Brain pericyte (primary cell): ENCODE measurements around the gene DPYSL4.

Experiments
- DNase-seq: peaks from one replicate; pipeline ENCODE4 v3.0.0-alpha.2; 2012; ENCODE audit warnings: low read depth, low spot score

DPYSL4 gene

DNA sequence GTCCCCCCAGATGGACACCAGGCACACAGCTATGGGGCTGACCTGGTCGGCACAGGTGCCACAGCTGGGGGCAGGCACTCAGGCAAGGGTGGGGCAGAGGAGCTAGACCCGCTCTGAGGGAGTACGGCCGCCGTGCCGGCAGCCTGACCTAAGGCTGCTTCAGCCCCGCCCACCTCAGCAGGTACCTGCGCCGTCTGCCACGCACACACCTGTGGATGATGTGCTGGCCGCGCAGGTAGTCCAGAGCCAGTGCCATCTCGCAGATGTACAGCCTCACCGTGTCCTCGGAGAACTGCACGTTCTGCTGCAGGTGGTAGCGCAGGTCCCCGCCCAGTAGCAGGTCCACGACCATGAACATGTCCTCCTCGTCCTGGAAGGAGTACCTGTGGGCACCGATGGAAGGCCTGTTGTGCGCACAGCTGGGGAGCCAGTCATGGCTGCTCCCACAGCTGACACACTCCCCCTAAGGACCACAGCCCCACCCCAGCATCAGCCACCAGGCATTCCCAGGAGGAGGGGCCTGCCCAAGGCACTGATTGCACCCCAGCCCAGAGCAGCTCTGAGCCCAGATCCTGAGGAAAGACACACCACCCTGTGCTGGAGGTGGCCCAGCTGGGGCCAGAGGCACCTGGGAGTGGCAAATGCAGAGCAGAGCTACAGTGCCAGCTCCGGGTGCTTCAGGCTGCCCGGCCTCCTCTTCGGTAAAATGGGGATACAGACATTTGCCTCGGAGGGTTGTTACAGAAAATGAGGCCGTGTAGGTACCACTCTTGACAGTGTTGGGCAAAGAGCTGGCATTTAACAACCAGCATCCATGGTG lies 40.0 kb downstream of the DPYSL4 start:
- no peak for DNase-seq

DNA sequence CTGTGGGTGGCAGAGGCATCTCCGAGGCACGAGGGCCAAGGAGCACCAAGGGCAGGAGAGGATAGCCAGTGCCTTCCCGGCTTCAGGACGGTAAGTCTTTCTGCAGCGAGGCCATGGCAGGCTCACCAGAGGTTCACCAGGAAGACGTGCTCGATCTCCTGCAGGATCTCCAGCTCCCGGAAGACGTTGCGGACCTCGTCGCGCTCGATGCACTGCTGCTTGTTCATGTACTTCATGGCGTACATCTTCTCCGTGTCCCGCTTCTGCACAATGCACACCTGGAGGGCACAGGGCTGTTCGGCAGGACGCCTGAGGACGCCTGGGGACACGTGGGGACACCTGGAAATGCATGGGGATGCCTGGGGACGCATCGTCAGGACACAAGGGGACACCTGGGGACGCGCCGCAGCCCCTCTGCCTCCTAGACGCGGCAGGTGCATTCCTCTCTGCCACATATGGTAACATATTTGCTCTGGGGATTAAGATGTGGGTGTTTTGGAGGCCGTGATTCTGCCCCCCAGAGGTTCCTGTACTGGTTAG lies 41.2 kb downstream of the DPYSL4 start:
- DNase-seq: no peak

DNA sequence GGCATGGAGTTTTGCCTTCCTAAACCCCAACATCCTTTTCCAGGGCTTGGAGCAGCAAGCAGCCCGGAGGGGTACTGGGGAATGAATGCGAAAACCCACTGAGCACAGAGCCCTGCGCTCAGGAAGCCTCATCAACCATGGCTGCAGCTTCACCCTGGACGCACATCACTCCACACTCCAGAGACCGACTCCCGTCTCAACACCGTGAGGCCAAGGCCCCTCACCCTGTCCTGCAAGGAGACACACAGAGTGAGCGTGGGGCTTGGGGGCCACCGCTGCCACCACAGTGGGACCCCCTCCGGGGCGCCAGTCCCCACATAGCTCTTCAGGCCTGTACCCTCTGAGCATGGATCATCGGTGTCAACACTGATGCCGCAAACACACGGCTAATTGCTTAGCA lies 41.9 kb downstream of the DPYSL4 start:
- DNase-seq: no peak

DNA sequence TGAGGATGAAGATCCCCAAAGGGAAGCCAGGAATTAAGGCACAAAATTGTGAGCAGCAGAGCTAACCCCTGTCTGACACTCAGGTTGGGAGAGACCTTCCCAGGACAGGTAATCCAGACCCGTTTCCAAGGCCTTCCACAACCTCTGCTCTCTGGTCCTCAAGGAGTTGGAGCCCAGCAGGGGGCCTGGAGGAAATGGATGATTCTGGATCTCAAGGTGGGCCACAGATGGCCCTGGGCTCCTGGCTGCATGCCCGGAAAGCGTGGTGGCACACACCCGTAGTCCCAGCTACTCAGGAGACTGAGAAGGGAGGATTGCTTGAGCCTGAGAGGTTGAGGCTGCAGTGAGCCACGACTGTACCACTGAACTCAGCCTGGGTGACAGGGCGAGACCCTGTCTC lies 42.3 kb downstream of the DPYSL4 start:
- DNase-seq: no peak

- no peak for DNase-seq
These were observed 43.2 kb downstream of the DPYSL4 start for GRCh38 chr10:132229834-132230556.

DNA sequence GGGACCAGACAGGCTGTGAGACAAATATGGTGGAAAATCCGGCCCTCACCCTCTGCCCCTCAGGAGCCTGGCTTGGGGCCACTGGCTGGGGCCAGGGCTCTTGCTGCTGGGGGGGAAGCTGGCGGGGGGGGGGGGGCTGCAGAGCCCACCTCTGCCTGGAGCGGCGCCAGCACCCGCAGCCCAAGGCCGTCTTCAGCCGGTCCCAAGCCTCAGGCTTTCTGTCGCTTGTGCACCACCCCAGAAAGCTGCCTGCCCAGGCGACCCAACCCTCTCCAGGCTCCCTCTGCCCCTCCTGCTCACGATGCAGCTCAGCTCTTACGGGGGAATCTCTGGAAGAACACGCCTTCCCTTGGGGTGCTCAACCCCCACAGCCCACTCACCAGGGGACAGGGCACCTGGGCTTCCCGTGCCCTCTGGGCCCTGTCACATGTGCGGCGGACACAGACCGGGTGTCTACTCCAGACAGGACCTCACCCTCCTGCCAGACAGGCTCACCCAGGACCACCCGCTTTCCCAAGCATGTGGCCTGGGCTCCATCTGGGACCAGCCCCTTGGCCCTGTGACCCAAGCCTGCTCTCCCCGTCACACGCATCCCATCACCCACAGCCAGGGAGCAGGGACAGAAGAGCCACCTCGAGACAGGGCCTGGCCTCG lies 43.9 kb downstream of the DPYSL4 start:
- DNase-seq: no peak

GRCh38 chr10:132231656-132232022 lies 44.9 kb downstream of the DPYSL4 start:
- no peak for DNase-seq

- DNase-seq: no peak
These were observed 45.5 kb downstream of the DPYSL4 start for GRCh38 chr10:132232023-132232951.

DNA sequence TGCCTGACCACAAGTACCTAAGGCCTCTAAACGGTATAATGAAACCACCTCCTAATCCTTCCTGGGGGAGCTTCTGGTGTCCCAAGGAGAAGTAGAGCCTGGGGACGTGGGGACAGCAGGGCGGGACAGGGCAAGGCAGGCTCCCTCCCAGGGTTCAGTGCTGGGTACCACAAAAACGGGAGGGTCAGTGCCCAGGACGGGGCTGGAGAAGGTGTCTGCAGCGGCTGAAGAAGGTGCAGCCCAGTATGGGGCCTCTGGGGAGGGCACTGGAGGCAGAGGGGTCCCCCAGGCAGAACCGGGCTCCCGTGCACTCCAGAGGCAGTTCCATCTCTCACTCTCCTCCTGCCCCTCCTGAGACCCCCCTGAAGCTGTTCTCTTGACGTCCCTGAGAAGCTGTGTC lies 46.2 kb downstream of the DPYSL4 start:
- no peak for DNase-seq

DNA sequence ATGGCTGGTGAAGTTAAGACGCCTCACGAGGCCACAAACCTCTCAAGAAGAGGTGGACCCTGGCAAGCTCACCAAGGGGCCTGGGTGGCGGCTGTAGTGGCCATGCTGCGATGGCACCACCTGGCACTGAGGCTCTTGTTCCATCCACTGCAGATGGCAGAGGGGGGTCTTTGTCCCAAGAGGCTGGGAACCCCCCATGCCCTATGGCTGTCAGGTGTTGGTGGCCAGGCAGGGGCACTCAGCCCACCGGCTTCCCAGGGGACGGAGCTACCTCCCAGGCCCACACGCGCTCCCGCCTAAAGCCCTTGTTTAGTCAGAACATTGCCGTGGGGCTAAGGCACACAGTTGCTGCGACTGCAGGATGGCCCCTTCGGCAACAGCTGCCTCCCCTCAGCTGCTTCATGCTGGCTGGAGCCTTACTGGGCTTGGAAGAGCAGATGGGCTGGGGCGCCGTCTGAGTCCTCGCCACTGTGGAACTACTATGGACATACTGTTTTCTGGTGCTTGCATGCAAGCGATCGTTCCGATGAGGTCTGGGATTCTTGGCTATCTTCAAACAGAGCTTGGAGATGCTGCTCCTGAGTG lies 46.8 kb downstream of the DPYSL4 start:
- DNase-seq: no peak

GRCh38 chr10:132234860-132235259 lies 48.1 kb downstream of the DPYSL4 start:
- no peak for DNase-seq

GRCh38 chr10:132236161-132236560 lies 49.4 kb downstream of the DPYSL4 start:
- no peak for DNase-seq

DNA sequence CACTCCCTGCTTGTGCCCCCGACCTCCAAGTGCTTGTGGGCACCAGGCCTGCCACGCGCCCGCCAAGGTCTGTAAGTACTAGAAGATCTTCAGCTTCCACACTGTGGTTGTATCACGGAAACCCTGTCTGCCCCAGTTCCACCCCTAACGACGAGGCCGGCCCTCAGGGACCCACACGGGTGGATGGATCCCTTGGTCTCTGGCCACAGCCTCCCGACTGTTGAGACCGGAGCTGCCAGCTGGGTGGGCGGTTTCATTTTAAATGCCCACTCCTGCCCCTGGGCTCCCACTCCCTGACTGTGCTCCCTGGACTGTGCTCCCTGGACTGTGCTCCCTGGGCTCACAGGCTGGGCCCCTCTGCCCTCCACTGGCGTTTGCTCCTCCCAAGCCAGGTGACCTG lies 50.1 kb downstream of the DPYSL4 start:
- no peak for DNase-seq

DNA sequence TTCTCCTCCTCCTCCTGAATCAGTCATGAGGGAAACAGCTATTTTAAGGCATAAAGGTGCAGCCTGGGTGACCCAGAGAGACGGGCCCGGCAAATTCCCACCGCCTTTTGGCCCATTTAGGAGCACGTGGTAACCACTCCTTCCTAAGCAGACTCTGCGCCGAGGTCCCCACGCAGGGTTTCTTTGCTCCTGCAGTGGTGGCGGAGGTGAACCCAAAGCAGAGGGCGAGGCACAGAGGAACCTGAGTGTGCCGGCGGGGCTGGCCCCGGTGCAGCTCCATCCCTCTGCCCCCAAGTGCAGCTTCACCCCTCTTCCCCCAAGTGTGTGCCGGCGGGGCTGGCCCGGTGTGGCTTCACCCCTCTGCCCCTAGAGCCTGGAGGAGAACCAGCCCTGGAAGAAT lies 50.6 kb downstream of the DPYSL4 start:
- no peak for DNase-seq

DNA sequence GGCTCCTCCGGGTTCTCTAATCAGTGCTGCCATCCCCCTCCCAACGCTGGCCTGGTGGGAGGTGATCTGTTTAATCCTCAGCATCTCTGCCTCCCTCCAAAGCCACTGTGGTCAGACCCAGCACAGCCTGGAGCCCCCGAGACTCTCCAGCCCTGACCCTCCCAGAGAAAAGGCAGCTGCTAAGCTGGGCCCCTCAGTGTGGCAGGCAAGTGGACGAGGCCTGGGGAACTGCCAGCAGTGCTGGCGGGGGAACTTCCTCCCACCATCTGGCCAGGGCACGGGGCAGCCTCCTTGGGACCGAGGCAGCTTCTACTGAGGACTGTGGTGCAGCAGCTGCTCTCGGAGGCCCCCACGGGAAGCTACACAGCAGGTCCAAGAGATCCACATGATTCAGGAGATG lies 51.1 kb downstream of the DPYSL4 start:
- DNase-seq: no peak

DNA sequence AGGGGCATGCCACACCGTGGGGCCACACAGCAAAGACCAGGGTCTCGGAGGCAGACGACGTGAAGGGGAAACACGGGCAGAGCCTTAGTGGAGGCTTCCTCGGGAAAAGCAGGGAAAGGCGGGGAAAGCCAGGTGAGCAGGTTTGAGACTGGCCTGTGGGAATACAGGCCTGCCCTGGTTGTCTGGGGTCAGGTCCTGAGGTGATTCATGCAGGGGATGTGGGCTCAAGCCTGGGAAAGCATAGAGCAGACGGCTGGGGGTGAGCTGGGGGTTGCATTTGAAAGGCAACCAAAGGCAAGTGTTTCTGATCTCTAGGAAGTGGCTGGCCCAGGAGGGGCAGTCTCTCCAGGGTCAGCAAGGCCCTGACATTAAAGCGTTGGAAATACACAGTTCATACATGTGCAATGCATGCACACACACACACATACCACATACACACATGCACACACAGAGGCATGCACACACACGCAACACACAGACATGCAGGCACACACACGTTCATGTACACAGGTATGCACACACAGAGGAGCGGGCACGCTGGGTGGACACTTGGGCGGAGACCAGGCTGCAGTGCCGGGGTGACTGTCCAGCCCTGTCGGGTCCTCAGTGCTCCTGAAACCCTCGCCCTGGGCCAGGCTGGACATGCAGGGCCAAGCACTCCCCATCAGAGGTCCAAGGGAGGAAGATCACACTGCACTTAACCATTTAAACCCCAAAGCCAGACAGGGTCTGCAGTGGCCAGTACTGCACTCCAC lies 51.8 kb downstream of the DPYSL4 start:
- DNase-seq: no peak

- no peak for DNase-seq
These were observed 52.6 kb downstream of the DPYSL4 start for GRCh38 chr10:132239126-132240031.

DNA sequence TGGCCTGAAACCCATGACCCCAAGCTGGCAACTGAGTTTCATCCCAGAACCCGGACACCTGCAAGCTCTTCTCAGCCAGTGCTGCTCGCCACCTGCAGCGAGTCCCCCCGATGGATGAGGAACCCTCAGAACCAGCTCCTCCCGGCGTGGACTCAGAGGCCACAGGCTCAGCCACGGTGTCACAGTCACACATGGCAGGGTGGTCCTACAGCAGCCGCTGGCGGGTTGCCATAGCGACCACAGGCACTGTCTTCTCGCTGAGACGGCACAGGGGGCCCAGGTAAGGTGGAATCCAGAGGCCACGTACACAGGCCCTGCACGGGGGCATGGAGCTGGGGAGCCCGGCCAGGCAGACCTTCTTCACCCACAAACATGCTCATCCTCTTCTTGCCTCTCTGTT lies 53.4 kb downstream of the DPYSL4 start:
- DNase-seq: no peak

DNA sequence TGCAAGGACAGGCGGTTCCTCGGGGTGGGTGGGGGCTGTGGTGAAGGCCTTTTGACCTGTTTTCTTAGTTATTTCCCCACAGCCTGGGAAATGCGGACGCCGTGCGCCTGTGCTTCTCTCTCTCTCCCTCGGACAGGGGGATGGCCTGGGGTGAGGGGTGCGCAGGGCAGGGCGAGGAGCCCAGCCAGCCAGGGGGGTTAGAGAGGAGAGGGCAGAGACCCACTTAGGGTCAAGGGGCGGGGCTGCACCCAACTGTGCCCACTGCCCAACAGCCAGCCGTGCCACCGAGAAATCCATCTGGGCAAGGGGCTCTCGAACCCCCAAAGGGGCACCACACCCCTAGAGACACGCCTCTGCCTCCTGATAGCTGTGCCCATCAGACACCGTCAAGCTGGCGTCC lies 53.8 kb downstream of the DPYSL4 start:
- DNase-seq: no peak
